ENCODE results near the gene MAST4.

DNA sequence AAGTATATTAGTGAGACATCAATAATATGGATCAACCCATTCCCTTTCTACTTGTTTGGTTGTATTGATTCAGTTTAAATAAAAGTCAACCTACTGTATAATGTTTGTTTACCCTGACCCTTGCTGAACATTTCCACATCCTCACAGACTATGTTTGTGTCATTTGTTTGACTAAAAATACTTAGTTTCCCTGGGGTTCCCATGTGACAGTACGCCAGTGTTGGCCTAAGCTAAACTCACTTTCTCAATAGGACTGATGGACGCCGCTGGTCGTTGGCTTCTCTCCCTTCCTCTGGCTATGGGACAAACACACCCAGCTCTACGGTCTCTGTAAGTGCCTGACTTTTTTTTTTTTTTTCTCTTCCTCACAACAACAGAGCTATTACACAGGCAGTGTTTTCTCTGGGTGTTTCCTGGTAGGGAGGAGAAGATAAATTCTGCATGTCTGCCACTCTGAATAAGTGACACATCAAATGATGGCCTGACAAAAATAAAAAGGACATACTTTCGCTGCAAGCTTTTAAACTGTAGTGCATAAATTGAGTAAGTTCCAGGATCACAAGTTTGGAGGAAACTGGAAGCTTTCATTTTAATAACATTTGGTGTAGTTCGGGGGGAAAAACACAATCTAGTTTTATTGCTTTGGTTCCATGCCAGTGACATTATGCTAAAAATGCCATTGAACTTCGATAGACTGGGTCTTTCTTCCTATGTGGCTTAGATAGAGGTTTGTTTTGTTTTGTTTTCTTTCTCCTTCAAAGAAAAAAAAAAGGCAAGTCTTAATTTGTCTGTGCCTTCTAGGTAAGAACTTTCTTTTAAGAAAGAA is 499.4 kb downstream of the MAST4 start:
- no peak for TF ChIP-seq YY1 (tag by site-specific recombination; IDR thresholded peaks at IDR 0.05)
- TF ChIP-seq, protein P1, sequence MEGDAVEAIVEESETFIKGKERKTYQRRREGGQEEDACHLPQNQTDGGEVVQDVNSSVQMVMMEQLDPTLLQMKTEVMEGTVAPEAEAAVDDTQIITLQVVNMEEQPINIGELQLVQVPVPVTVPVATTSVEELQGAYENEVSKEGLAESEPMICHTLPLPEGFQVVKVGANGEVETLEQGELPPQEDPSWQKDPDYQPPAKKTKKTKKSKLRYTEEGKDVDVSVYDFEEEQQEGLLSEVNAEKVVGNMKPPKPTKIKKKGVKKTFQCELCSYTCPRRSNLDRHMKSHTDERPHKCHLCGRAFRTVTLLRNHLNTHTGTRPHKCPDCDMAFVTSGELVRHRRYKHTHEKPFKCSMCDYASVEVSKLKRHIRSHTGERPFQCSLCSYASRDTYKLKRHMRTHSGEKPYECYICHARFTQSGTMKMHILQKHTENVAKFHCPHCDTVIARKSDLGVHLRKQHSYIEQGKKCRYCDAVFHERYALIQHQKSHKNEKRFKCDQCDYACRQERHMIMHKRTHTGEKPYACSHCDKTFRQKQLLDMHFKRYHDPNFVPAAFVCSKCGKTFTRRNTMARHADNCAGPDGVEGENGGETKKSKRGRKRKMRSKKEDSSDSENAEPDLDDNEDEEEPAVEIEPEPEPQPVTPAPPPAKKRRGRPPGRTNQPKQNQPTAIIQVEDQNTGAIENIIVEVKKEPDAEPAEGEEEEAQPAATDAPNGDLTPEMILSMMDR (tag by site-specific recombination; IDR thresholded peaks at IDR 0.05), result no peak
- TF ChIP-seq ZNF121 (tag by site-specific recombination; IDR thresholded peaks at IDR 0.05), result no peak
- no peak for TF ChIP-seq ZNF146 (tag by site-specific recombination; IDR thresholded peaks at IDR 0.05)
- TF ChIP-seq, protein P2, sequence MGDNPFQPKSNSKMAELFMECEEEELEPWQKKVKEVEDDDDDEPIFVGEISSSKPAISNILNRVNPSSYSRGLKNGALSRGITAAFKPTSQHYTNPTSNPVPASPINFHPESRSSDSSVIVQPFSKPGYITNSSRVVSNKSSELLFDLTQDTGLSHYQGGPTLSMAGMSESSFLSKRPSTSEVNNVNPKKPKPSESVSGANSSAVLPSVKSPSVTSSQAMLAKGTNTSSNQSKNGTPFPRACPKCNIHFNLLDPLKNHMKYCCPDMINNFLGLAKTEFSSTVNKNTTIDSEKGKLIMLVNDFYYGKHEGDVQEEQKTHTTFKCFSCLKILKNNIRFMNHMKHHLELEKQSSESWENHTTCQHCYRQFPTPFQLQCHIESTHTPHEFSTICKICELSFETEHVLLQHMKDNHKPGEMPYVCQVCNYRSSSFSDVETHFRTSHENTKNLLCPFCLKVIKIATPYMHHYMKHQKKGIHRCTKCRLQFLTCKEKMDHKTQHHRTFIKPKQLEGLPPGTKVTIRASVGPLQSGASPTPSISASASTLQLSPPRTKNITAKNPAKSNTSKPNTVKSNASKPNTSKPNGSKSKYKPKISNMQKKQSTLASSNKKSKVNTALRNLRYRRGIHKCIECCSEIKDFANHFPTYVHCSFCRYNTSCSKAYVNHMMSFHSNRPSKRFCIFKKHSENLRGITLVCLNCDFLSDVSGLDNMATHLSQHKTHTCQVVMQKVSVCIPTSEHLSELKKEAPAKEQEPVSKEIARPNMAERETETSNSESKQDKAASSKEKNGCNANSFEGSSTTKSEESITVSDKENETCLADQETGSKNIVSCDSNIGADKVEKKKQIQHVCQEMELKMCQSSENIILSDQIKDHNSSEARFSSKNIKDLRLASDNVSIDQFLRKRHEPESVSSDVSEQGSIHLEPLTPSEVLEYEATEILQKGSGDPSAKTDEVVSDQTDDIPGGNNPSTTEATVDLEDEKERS (tag by site-specific recombination; IDR thresholded peaks at IDR 0.05), result no peak
- no peak for TF ChIP-seq ZNF76 (tag by site-specific recombination; IDR thresholded peaks at IDR 0.05; ENCODE audit: borderline replicate concordance, low read depth)
- TF ChIP-seq ZNF366 (tag by site-specific recombination; conservative IDR thresholded peaks at IDR 0.05), result no peak
- TF ChIP-seq ZNF426 (tag by site-specific recombination; IDR thresholded peaks at IDR 0.05), result no peak
- TF ChIP-seq ZNF776 (tag by site-specific recombination; IDR thresholded peaks at IDR 0.05; ENCODE audit: borderline replicate concordance), result no peak
- no peak for TF ChIP-seq ZNF645 (tag by site-specific recombination; IDR thresholded peaks at IDR 0.05)
- TF ChIP-seq ZXDB (tag by site-specific recombination; IDR thresholded peaks at IDR 0.05), result no peak
- TF ChIP-seq REST (tag by site-specific recombination; IDR thresholded peaks at IDR 0.05), result no peak
- TF ChIP-seq, protein P3, sequence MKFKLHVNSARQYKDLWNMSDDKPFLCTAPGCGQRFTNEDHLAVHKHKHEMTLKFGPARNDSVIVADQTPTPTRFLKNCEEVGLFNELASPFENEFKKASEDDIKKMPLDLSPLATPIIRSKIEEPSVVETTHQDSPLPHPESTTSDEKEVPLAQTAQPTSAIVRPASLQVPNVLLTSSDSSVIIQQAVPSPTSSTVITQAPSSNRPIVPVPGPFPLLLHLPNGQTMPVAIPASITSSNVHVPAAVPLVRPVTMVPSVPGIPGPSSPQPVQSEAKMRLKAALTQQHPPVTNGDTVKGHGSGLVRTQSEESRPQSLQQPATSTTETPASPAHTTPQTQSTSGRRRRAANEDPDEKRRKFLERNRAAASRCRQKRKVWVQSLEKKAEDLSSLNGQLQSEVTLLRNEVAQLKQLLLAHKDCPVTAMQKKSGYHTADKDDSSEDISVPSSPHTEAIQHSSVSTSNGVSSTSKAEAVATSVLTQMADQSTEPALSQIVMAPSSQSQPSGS (tag by site-specific recombination; IDR thresholded peaks at IDR 0.05; ENCODE audit: low read depth), result no peak
